ENCODE data around the gene SLC4A4.

The SLC4A4 gene

DNA sequence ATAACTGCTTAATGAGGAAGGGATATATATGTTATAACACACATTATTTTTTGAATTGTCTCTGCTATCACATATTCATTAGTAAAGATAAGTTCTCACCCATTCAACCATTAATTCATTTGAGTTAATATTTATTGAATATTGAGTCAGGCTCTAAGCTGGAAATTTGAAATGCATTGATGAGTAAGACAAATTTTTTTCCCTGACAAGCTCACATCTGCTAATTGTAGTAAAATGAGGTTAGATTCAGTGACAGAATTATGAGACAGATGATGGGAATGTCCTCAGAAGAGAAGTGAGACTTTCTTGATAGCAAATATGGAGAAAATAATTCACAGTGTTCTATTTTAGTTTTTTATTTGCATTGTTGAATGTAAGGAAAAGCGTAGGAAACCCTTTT is 194.3 kb downstream of the SLC4A4 start:
- no peak for DNase-seq (ENCODE audit: low read depth in 4 of 4, low spot score in 1 of 4)

DNA sequence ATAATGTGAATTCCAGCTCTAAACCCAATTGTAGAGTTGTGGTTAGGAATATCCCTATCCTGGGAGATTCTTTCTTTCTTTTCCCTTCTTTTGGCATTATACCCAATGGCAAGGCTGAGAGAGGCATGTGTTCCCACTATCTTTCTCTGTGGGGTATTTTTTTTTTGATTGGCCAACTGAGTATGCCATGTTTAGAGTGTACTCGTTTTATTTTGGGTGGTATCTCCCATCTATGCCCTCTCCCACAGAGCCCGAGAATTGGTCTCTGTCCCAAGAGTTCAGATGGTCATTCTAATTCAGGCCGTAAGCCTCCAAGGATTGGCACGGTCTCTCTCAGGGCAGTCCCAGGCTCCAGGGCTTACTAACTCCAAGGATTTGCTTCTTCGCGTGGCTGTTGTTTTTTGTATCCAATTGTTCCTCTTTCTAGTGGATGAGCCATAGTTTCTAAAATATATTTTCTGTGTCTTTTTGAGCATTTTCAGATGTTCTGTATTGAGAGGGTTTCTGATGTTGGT is 198.8 kb downstream of the SLC4A4 start:
- no peak for DNase-seq (ENCODE audit: low read depth in 4 of 4, low spot score in 1 of 4)

DNA sequence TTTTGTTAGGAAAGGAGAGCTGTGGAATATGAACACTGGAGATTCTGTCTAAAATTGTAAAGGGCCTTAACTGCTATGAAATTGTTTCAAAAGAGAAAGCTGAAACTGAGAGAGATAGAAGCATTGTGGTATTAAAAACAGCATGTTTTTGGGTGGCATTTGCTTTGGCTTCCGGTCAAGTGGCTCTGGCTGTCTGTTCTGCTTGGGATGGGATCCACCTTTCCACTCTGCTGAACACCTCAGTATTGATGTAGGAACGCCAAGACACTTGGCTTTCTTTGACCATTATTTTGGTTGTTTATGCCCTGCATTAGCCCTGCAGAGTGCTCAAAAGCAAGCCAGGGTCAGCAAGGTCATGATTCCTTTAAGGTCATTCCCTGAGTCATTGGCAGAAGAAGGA is 199.7 kb downstream of the SLC4A4 start:
- no peak for DNase-seq (ENCODE audit: low read depth in 4 of 4, low spot score in 1 of 4)

DNA sequence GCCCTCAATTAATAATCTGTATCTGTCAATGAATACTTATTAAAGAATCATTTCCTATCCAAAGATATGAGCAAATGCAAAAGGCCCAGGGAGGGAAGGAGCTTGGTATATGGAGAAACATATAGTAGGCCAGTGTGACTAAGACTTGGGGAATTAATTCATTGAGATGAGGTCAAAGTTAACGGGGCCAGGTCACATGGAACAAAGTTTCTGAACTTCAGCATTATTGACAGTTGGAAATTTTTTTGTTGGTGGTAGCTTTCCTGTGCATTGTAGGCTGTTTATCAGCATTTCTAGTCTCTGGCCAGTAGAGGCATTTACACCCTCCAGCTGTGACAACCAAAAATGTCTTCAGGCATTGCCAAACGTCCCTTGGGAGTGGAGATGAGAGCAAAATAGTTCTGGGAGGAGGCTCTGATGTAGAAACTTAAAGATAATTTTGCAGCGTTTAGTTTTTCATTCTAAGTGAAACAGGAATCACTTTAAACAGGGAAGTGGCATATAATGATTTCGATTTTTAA is 202.0 kb downstream of the SLC4A4 start:
- no peak for DNase-seq (ENCODE audit: low read depth in 4 of 4, low spot score in 1 of 4)

DNA sequence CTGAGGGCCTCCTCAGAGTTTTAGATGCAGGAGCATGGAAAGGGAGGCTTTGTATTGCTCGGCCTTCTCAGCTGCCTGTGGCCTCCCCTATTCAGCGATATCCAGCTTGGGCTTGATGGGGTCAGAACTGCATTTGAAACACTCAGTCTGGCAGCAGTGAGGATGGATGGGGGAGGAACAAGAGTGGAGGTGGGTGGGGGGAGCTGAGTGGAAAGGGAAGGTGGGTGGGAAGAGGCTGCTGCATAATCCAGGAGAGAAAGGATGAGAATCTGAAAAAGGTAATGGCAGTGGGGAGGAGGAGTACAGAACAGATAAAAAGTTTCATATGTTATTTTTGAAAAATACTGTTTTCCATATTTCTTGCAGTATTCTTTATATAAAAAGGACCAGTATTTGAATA is 202.7 kb downstream of the SLC4A4 start:
- no peak for DNase-seq (ENCODE audit: low read depth in 4 of 4, low spot score in 1 of 4)

DNA sequence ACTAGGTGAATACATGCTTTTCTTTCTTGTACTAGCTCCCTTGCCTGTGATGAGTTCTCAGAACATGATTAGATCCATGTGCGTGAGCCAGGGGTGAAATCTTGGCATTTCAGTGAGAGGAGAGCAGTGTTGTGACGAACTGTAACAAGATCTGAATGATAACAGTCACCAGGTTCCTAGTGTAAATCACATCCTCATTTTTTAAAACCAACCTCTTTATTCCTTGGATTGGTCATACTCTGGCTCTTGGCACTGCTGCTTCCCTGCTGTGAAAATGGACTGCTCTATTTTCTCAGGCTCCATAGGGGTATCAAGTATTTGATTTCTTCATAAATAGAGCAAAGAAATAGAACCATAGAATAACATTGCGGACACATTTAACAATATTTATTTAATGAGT is 206.3 kb downstream of the SLC4A4 start:
- DNase-seq (ENCODE audit: low read depth in 4 of 4, low spot score in 1 of 4), result no peak

DNA sequence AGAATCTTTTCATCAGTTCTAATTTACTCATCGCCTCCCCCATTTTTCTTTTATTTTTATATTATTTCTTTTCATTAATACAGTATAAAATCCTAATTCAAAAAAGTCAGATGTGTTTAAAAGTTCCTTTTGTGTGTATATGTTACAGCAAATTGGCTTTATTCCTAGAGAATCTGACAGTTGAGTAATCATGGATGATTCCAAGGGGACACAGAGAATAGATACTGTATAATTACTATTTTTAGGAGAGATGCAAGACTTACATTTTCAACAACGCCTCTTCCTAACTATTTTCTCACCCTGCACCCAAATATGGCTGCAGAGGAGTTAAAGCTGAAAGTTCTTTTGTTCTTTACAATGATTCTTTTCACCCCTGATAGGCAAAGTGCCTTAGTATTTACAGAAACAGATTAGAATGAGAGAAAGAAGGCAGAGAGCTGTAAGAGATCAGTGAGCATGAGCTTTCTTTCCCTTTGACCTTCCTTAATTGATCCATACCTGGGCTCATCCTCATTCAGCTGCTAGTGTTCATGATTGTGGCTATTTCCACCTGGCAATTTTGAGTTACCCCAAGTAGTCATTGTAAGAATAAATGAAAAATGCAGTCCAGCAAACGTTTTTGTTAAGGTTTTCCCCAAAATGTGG is 210.8 kb downstream of the SLC4A4 start:
- DNase-seq (ENCODE audit: low read depth in 4 of 4, low spot score in 1 of 4), result no peak

DNA sequence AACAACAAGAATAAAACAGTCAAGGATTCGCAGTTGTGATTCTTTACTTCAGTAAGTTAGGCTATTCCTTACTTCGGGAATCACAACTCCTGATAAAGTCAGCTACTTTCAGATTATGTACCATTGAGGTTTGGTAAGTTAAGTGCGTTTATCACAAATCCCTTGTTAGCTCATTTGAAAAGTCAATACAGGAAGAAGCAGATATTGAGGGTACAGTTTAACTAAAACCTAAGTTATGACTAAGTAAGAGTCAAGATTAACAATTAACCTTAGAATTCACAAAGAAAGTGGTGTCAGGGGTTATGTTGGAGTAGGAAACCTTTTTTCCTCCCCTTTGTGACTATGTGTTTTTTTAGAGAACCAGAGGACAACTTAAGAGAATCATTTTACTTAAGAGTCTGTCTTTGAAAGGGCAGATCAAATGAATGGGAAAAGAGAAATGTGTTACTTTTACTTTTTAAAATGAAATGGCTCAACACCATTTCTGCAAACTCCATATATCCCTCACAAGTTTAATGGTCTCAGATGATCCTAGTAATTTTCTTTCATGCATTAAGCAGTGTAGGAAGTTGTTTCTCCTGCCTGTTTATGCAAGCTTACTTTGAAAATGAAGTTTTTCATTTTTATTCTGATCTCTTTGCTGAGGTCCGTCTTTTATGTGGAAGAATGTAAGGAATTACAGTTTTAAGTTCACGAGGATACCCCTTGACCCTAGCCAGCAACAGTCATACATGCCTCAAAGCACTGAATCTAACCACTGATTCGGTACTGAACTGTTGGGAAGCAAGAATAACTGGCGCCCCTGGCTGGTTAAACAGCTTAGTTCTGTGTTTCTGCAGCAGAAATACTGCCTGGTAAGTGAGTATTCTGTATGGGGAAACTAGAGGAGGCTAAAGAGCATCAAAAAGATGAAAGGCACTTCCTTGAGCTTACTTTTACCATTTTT is 211.7 kb downstream of the SLC4A4 start:
- no peak for DNase-seq (ENCODE audit: low read depth in 4 of 4, low spot score in 1 of 4)

DNA sequence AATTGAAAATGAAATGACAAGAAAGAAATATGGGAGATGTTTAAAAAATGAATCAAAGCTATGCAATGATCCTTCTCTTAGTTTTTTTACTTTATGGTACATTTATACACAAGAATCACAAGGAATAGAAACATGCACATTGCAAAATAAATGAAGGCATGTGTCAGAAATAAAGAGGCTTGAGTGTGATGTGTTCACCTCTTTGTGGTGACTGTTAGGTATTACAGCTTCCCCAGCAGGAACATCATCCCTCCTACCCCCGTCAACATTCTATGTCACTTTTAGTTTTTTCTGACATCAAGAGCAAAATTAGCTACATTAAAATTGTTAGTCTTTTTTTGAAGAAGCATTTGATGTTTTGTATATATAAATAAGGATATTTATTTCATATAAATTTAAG is 214.8 kb downstream of the SLC4A4 start:
- no peak for DNase-seq (ENCODE audit: low read depth in 4 of 4, low spot score in 1 of 4)

DNA sequence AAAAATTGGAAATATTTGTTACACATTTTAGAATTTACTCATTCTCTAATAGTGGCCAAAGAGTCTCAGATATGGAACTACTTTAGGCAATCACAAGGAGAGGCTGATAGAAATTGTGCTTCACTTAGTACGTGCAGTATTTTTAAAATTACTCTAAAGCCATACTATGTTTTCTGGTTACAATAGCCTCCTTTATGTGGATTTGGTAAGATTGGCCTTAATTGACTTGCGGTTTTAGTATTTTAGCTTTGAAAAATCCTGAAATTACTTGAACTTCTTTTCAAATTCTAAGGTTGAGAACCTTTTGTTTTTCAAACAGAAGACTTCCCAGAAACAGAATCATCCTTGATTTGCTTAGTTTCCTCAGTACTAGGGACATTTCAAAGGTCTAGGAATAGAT is 215.2 kb downstream of the SLC4A4 start:
- DNase-seq (ENCODE audit: low read depth in 4 of 4, low spot score in 1 of 4), result no peak

DNA sequence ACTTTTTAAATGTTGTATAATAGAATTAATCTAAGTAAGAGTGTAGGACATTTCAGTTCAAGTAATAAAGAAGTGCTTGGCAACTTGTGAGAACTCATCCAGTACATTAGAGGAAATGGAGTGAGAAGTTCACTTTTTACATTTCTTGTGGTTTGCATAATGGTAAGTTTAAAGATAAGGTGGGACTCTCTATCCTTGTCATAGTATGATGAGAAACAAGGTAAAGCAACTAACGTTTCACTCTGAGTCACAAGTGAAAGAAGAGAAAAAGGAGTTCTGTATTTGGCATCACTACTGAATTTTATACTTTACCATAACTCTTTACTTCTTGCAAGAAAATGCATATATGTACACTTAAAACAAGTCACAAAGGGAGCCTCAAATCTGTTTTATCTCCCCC is 219.4 kb downstream of the SLC4A4 start:
- no peak for DNase-seq (ENCODE audit: low read depth in 4 of 4, low spot score in 1 of 4)

DNA sequence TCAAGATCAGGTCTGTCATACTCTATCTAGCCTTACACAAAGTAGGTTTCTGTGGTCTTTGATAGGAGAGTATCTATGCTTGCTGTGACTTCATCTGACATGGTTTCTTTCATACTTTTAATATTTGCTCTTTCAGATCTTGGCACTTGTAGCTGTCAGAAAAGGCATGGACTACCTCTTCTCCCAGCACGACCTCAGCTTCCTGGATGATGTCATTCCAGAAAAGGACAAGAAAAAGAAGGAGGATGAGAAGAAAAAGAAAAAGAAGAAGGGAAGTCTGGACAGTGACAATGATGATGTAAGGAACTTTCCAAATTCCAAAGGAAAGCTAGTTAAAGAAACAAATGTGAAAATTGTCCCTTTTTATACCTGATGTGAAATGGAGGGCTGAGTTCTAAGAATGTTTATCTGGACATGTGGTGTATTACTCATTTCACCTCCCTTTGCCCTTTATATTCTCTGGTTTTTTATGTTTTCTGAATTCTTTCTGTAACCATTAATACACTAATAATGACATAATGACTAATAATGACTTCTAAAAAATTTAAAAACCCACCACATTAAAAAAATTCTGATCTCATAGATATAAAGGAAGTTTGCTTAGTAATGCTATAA is 221.2 kb downstream of the SLC4A4 start:
- DNase-seq (ENCODE audit: low read depth in 4 of 4, low spot score in 1 of 4), result no peak

DNA sequence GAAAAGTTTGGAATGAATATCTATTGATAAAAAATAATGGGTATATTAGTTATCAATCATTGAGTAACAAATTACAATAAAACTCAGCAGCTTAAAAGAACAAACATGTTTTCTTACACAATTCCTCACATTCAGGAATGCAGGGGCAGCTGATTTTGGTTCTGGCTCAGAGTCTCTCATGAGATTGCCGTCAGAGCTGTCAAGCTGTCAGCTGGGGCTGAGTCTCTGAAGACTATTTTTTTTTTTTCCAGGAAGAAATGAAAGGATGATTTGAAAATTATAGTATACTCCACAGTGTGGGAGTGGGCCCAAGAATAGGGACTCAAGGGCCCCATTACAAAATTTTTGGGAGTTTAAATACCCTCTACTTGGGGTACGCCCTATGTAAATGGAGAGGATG is 226.0 kb downstream of the SLC4A4 start:
- DNase-seq (ENCODE audit: low read depth in 4 of 4, low spot score in 1 of 4), result no peak

DNA sequence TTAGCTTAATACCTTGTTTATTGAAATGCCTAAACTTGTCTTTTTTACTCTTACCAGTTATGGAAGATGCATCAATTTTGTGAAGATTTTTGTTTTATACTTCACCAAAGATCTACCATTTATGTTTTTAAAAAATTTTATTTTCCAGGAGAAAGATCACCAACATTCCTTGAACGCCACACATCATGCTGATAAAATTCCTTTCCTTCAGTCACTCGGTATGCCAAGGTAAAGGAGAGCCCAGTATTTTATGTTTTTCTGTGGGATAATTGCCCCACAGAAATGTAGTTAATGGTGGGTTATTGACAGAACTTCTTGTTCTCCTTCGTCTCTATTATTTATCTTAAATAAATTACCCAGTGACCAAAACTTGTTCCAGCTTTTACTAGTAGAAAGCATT is 228.0 kb downstream of the SLC4A4 start:
- DNase-seq (ENCODE audit: low read depth in 4 of 4, low spot score in 1 of 4), result no peak

DNA sequence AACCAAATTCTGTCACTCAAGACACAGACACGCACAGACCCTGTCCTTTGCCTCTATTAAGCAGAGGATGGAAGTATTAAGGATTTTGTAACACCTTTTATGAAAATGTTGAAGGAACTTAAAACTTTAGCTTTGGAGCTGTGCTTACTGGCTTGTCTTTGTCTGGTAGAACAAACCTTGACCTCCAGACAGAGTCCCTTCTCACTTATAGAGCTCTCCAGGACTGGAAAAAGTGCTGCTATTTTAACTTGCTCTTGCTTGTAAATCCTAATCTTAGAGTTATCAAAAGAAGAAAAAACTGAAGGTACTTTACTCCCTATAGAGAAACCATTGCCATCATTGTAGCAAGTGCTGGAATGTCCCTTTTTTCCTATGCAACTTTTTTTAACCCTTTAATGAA is 229.3 kb downstream of the SLC4A4 start:
- DNase-seq (ENCODE audit: low read depth in 4 of 4, low spot score in 1 of 4), result no peak

DNA sequence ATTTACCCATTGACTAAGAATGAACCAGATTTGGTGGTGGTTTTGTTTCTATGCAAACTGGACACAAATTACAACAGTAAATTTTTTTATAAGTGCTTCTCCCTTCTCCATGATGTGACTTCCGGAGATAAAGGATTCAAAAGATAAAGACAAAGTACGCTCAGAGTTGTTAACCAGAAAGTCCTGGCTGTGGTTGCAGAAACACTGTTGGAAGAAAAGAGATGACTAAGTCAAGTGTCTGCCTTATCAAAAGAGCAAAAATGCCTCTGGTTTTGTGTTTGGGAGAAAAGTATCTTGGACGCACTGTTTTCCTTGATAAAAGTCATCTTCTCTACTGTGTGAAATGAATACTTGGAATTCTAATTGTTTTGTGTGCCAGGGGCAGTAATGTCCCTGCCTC is 231.7 kb downstream of the SLC4A4 start:
- DNase-seq (ENCODE audit: low read depth in 4 of 4, low spot score in 1 of 4), result no peak

DNA sequence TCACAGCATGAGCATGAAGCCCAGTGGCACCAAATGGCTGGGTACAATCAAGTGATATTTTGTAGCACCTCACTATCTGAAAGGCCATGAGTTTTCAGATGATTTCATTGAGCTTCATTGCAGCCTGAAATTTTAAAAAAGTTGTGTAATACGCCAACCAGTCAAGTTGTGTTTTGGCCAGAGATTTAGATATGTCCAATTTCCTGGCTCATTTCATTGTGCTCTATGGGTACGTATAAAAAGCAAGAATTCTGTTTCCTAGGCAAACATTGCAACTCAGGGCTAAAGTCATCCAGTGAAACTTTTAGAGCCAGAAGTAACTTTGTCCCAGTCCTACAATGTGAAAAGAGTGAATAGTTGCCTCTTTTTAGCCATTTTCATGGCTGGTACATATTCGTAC is 232.5 kb downstream of the SLC4A4 start:
- no peak for DNase-seq (ENCODE audit: low read depth in 4 of 4, low spot score in 1 of 4)

DNA sequence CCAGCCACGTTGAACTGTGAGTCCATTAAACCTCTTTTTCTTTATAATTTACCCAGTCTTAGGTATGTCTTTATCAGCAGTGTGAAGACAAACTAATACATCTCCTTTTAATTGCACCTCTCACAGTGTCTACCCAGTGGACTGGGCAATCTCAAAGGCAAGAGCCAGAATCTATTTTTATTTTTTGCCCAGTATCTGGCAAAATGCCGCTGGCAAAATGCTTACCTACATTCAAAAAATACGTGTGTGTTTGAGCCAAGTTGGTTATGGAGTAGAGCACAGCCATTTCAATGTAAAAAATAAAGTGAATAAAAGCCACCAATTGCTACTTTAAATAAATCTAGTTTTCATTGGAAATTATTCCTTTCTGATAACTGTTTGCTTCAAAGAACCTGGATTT is 245.2 kb downstream of the SLC4A4 start:
- DNase-seq (ENCODE audit: low read depth in 4 of 4, low spot score in 1 of 4), result no peak

DNA sequence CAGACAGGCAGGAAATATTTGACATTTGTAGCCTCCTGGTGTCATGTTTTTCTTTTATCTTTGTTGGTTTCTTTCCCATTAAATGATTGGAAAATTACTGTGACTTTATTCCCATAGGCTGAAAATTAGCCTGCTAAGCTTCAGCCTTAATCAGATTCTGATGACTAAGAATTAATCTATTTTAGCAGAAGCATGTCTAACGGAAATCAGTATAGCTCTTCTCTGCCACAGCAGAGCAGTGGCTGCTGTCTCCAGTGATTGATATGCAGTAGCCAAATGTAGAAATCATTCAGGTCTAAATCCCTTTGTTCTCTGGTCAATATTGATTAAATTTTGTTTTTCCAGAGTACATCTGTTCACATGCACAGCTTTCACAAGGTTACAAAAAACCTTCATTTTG is 245.8 kb downstream of the SLC4A4 start:
- no peak for DNase-seq (ENCODE audit: low read depth in 4 of 4, low spot score in 1 of 4)

DNA sequence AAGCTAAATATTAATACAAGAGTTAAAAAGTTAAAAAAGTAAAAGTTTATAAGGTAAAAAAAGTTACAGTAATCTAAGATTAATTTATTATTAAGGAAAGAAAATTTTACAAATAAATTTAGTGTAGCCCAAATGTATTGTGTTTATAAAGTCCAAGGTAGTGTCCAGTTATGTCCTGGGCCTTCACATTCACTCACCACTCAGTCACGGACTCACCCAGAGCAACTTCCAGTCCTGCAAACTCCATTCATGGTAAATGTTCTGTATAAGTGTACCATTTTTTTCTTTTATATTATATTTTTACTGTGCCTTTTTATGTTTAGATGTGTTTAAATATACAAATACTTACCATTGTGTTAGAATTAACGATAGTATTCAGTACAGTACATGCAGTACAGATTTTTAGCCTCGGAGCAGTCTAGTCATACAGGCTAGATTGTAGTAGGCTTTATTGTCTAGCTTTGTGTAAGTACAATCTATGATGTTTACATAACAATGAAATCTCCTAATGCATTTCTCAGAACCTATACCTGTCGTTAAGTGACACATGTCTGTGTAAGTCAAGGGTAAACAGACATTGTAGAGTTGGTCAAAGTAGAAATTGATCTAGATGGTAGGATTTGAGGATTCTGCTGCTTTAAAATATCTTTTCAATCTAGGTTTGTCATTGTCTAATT is 247.4 kb downstream of the SLC4A4 start:
- no peak for DNase-seq (ENCODE audit: low read depth in 4 of 4, low spot score in 1 of 4)

DNA sequence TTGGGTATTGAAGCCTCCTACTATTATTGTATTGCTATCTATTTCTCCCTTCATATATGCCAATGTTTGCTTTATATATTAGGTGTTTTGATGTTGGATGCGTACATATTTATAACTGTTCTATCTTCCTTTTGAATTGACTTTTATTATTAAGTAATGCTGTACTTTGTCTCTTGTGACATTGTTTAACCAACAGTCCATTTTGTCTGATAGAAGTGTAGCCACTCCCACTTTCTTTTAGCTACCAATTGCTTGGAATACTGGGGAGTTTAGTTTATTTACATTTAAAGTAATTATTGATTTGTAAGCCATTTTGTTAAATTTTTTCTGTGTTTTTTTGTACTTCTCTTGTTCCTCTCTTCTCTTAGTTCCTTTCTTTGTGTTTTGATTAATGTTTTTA is 249.2 kb downstream of the SLC4A4 start:
- DNase-seq (ENCODE audit: low read depth in 4 of 4, low spot score in 1 of 4), result no peak
